Right cardiac atrium (tissue), 5 donors: ENCODE measurements around the gene NPAS3. TPM values are rescaled to one million over a fixed set of nuclear protein-coding genes. Genes with fewer than 3 reads are reported as not detected.

Experiments
- ATAC-seq, 2 donors: fragments of 200-7000 bp; cut with Tn5 transposase; one replicate each; pipeline versions ENCODE4 v1.8.0 to v1.9.1; 2020; ENCODE audit warnings: moderate library complexity in 2 of 2, mild to moderate bottlenecking in 1 of 2
- DNase-seq, 3 donors: peaks; one replicate each; pipeline ENCODE4 v3.0.0-alpha.2; 2020
- H3K27ac ChIP-seq: one replicate; pipeline ENCODE4 v1.5.1; 2013; ENCODE audit warnings: mild to moderate bottlenecking, low read length, control low read depth, moderate library complexity
- H3K27me3 ChIP-seq: one replicate; pipeline ENCODE4 v1.6.1; 2013; ENCODE audit not compliant: control insufficient read depth, insufficient read depth
- H3K4me1 ChIP-seq: one replicate; pipeline ENCODE4 v1.6.1; 2013; ENCODE audit warnings: low read length; ENCODE audit not compliant: control insufficient read depth, insufficient read depth
- H3K4me3 ChIP-seq: one replicate; pipeline ENCODE4 v1.5.1; 2013; ENCODE audit warnings: low read length, control low read depth
- H3K9me3 ChIP-seq: one replicate; pipeline ENCODE4 v1.6.1; 2013; ENCODE audit warnings: low read length; ENCODE audit not compliant: control insufficient read depth
- WGBS: extraction: QIAGEN DNeasy Blood & Tissue Kit; methylation state at CpG from one replicate; pipeline ENCODE4 v1.1.7; 2013; 5-methylcytosine and 5-hydroxymethylcytosine counted together
- intact Hi-C, 4 donors: fragments of 100-400 bp; cut with DNase I; formaldehyde crosslinking; loops; one replicate each; pipeline versions ENCODE4 v1.11.0 to v1.14.0; 2022 to 2023
- polyA plus RNA-seq: library from polyadenylated mRNA; stranded (reverse); fragments of 200-250 nt; gene quantifications from one replicate; pipeline ENCODE4 v1.2.3, GENCODE V29; 2013
- total RNA-seq, 4 donors: library from RNA; stranded (reverse); fragmentation: NEBNext Ultra II Directional; extraction: Animal tissue kit (Norgen Biotek cat#: 25700); gene quantifications; one replicate each; pipeline ENCODE4 v1.2.1, GENCODE V29; 2021
- donor health status: healthy with polysubstance abuse.
- donor health status: DM: no; HTN: yes; CAD: no.
- donor health status: DM: no; HTN: no; CAD: no.
- donor health status: DM: no; HTN: yes; CAD: no; lungs with severe emphysema.
- donor health status: DM: yes; HTN: yes; CAD: no.

NPAS3 gene
- total and polyA plus RNA-seq, 5 donors = 0.48 to 5.7 (median 4.0) TPM

DNA sequence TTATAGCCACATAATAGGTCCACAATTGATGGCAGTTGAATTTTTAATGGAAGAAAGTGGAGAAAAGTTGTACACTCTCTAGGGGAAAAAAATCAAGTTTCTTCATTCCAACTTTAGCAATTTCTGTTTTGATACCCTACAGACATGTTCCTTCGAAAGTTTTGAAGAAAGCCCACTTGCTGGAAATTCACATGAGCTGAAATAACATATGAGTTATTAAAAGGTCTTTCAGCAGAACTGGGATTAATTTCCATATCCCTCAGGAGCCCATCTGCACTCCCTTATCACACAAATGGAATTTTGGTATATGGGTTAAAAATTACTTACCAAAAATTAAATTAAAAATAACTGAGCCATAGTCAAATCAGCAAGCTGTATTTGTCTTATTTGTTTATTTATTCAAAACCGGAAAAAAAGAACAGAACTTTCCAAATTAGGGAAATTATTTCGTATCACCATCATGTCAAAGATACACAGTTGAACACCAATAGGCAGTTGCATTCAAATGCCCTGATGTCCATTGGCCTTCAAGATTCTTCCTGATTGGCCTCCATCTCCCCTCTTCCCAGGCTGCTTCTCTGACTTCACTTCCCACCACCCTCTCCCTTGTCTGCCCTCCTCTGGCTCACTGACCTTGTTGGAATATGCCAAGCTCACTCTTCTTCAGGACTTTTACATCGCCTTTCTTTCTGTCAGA, 566.7 kb downstream of the NPAS3 start:
- Histone ChIP-seq H3K4me1 (no peaks in the 10 kb centered on the region), H3K27ac (no peak overlapping the region), H3K9me3 (no peaks in the 10 kb centered on the region), H3K4me3 (no peak overlapping the region), H3K27me3 (no peaks in the 10 kb centered on the region)
- ATAC-seq (no peak), DNase-seq (no peak)
- intact Hi-C loops = no loop called here
- 76% methylated on average over 4 of the region's 4 CpGs for WGBS

DNA sequence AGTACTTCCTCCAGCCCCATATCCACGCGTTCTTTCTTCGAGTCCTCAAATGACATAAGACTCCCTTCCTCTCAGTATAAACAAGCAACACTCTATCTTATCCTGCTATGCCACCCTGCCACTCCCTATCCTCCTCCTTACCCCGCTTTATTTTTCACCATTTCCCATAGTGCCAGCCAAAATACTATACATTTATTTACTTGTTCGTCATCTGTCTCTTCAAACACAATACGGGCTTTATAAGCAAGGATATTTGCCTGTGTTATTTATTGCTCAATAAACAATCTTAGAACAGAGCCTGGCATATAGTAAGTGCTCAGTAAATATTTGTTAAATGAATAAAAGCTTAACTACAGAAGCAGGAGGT, 567.3 kb downstream of the NPAS3 start:
- Histone ChIP-seq H3K27ac (no peak overlapping the region), H3K4me3 (no peak overlapping the region), H3K27me3 (no peaks in the 10 kb centered on the region), H3K4me1 (no peaks in the 10 kb centered on the region), H3K9me3 (no peaks in the 10 kb centered on the region)
- no peak for ATAC-seq
- 87% methylated on average over 6 of the region's 6 CpGs for WGBS
- intact Hi-C loops = no loop called here
- DNase-seq = no peak

DNA sequence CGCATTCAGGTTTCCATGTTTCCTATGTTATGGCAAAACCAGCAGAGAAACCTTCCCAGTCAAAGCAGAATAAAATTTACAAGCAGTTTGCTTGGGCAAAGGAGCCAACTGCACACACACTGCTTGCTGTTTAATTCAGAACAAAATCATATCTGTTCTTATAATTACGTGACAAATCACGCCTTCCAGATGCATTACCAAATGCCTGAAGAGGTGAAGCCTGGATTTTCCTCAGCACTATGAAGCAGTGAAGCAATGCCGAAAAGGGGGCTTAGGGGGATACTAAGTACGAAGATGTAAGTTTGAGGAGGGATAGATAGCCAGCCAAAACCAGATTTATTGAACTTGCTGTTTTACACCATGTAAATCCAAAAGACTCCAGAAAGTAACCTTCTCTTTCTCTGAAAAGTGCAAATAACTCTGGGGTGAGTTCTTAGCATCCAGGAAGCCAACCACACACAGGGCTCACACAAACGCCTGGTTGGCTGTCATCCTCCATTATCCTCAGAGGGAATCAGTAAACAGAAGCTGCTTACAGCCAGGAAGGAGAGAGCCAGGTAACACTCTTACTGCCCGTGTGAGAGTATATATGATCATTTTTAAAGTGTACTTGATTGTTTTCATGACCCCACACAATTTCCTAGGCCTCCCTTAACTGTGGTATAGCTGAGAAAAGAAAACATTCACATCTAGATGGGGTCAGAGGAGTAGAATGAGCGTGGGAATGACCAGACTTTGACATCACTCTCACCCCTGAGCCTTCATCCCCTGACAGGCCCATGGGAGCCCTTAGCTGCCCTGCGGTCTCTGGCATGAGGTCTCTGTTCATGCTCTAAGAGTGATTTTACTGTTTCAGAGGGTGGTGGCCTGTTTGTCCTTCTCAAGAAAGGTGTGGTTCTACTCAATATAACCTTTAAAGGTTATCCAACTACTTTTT, 569.7 kb downstream of the NPAS3 start:
- Histone ChIP-seq H3K27ac (no peak overlapping the region), H3K9me3 (no peaks in the 10 kb centered on the region), H3K4me1 (no peaks in the 10 kb centered on the region), H3K4me3 (no peak overlapping the region), H3K27me3 (no peaks in the 10 kb centered on the region)
- DNase-seq = no peak
- no peak for ATAC-seq
- intact Hi-C loops = no loop called here
- WGBS = 82% methylated on average over 9 of the region's 9 CpGs

DNA sequence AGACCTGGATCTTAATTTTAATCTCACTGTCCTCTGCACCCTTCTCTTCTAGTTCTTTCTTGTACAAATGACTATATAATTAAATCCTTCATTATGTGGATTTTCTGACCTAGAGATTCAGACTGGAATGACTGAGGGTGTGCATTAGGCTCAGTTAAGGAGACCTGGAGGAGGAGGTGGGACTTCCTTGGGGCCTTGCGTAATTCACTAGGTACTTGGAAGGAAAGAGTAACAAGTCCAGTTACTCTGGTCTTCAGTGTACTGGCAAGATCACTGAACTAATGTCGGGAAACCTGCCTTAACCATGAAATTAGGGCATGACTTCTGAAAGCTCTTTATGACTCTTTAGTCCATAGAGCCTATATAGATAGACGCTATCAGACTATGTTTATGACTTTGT, 570.8 kb downstream of the NPAS3 start:
- 92% methylated on average over 3 of the region's 3 CpGs for WGBS
- Histone ChIP-seq H3K4me1 (no peaks in the 10 kb centered on the region), H3K27ac (no peak overlapping the region), H3K27me3 (no peaks in the 10 kb centered on the region), H3K4me3 (no peak overlapping the region), H3K9me3 (no peaks in the 10 kb centered on the region)
- ATAC-seq (no peak), DNase-seq (no peak)
- intact Hi-C loops = no loop called here

DNA sequence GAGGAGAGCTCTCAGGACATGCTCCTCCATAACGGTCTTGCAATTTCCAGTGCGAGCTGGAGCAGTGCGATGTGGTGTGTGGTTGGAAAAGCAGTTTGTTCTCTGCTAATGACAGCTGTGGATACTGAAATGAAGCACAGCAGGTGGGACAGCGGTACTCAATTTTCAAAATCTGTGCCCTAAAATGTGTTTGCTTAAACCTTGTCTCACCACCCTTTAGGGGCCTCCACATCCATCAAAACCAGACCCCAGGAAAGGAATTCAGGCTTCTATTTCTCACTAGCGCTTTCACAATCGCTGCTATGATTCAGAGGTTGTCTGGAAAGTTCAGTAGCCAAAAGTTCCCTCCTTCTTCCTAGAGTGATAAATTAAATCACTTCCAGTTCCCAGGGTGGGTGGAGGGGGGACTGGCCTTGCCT, 571.4 kb downstream of the NPAS3 start:
- intact Hi-C loops = no loop called here
- WGBS = 58% methylated on average over 6 of the region's 6 CpGs

DNA sequence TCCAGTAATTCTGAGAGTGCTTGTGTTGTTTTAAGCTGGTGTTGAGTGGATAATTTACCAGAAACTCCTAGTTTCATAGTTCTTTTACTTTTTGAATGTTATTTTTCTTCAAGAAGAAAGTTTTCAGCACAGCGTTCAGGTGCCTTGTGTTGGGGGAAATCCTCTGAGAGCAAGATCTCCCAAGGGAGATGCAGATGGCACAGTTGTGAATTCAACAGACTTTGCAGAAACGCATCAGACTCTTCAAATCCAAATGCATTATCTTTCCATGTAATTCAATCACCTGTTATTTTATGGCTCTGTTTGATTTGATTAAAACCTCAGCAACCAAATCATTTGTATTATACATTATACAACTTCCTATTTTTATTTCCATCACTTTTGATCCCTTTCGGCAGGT, 572.3 kb downstream of the NPAS3 start:
- DNase-seq (no peak), ATAC-seq (no peak)
- WGBS = 94% methylated on average over 3 of the region's 3 CpGs
- intact Hi-C loops = no loop called here
- Histone ChIP-seq H3K4me3 (no peak overlapping the region), H3K27ac (no peak overlapping the region), H3K27me3 (no peaks in the 10 kb centered on the region), H3K9me3 (no peaks in the 10 kb centered on the region), H3K4me1 (no peaks in the 10 kb centered on the region)

More for the DNA sequence above, 571.4 kb downstream of the NPAS3 start:
- Histone ChIP-seq H3K27ac (no peak overlapping the region), H3K4me1 (no peaks in the 10 kb centered on the region), H3K9me3 (no peaks in the 10 kb centered on the region), H3K4me3 (no peak overlapping the region), H3K27me3 (no peaks in the 10 kb centered on the region)
- ATAC-seq (peak; percentile 63 to 76), DNase-seq (peak in 1 of 3 donors; percentile 10)

DNA sequence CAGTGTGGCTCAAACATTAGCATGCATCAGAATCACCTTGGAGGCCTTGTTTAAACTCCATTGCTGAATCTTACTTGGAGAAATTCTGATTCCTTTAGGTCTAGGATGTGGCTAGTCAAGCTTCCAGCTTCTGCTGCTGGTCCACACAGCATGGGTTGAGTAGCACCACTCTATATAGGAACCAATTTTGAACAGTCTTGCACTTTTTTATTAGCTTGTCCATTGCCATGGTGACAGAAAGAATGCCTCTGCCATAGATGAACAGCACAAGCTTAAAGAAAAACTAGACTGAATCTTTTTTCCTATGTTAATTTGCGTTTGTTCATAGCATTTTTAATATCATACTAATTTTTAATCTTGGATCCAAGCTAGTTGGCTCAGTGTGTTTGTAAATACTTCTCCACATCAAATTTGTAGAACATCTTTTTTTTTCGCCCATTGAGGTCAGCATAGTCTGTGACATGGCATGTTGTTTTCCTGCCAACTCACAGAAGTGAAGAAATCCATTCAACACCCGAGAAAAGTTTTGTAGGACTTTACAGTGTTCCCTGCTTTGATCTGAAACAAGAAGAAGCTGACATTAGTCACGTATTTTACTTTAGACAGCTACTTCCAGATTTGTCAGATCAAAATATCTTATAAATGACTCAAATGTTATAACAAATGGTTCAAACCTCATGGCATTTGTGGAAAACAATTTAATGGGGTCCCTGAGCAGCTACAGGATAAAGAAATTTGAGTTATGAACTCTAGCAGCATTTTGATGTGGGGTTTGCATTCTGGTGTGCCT, 573.4 kb downstream of the NPAS3 start:
- DNase-seq (no peak), ATAC-seq (peak in 1 of 2 donors; percentile 43)
- H3K27ac ChIP-seq = no peak overlapping the region
- no peaks in the 10 kb centered on the region for H3K4me1 ChIP-seq
- H3K4me3 ChIP-seq = no peak overlapping the region
- H3K27me3 ChIP-seq = no peaks in the 10 kb centered on the region
- intact Hi-C loops = no loop called here
- no peaks in the 10 kb centered on the region for H3K9me3 ChIP-seq
- WGBS = 61% methylated on average over 4 of the region's 4 CpGs

DNA sequence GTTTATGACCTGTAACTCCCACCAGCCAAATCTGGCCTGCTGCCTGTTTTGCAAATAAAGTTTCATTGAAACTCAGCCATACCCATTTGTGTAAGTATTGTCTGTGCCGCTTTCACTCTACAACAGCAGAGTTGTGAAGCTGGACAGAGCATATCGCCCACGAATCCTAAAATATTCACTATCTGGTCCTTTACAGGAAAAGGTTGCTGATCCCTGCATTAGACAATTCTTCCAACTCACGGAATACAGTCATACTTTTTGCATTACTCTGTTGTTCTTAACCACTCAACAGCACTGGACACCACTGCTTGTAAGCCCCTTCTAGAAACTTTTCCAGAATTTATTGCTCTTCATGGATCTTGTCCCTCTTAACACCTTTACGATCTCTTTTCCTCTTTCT, 576.8 kb downstream of the NPAS3 start:
- DNase-seq (no peak), ATAC-seq (no peak)
- Histone ChIP-seq H3K27ac (no peak overlapping the region), H3K27me3 (no peaks in the 10 kb centered on the region), H3K9me3 (no peaks in the 10 kb centered on the region), H3K4me3 (no peak overlapping the region), H3K4me1 (no peaks in the 10 kb centered on the region)
- intact Hi-C loops = no loop called here
- WGBS = 76% methylated on average over 5 of the region's 5 CpGs

DNA sequence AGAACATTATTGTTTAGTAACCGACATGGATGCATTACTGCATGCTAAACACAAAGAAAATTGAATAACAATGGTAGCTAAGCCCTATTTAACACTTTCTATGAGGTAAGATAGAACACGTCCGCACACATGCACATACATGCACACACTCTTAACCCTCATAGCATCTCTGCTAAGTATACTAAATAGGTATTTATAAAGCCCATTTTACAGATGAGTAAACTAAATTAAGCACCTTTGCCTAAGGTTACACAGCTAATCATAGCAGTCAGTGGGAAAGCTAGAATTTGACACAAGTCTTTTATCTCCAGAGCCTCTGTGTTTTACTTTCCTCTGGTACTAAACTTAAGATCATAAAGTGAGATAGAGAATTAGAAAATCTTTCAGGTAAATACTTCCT, 577.2 kb downstream of the NPAS3 start:
- no peaks in the 10 kb centered on the region for H3K4me1 ChIP-seq
- DNase-seq (no peak), ATAC-seq (no peak)
- intact Hi-C loops = no loop called here
- H3K27me3 ChIP-seq = no peaks in the 10 kb centered on the region
- H3K27ac ChIP-seq = no peak overlapping the region
- WGBS = 94% methylated on average over 3 of the region's 3 CpGs
- no peaks in the 10 kb centered on the region for H3K9me3 ChIP-seq
- H3K4me3 ChIP-seq = no peak overlapping the region

DNA sequence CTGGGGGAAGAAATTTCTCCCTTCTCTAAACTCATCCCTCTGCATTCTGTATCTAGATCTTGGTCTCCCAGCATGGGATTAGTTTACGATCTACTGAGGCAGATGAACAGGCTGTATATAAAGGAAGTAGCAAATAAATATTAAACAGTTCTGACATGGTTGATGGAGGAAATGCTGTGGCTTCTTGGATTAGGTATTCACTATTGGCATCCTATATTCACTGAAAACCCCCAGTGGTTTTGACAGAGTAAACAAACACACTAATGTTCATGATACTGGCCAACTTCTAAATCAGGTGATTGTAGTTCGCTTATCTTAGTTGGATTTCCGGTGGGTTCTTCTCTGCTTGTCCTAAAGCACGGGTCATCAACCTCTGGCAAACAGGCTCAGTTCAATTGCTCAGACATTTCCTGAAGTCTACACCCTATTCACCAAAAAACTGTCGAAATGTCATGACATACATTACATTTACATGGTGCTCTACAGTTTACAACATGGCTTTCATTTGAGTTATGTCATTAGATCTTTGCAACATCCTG, 578.3 kb downstream of the NPAS3 start:
- ATAC-seq (no peak), DNase-seq (no peak)
- H3K4me1 ChIP-seq = no peaks in the 10 kb centered on the region
- no peaks in the 10 kb centered on the region for H3K27me3 ChIP-seq
- no peak overlapping the region for H3K27ac ChIP-seq
- H3K9me3 ChIP-seq = no peaks in the 10 kb centered on the region
- intact Hi-C loops = no loop called here
- WGBS = 71% methylated on average over 5 of the region's 5 CpGs
- H3K4me3 ChIP-seq = no peak overlapping the region

DNA sequence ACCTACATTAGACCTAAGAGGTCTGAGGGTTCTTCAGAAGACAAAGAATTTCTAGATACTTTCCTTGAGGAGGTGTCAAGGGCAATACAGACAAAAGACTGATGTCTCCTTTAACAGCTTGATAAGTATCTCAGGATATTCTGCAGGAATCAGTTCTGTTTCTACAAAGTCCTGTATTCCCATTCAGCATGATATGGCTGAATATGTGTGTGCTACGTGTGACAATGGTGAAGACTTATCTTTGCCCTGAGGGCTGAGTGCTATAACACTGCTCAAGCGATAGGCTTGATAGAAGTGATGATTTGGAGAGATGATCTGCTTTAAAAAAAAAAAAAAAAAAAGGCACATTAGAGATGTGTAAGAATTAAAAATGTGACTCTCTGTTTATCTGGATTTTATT, 582.5 kb downstream of the NPAS3 start:
- H3K4me1 ChIP-seq = no peaks in the 10 kb centered on the region
- no peaks in the 10 kb centered on the region for H3K9me3 ChIP-seq
- no peaks in the 10 kb centered on the region for H3K27me3 ChIP-seq
- ATAC-seq (no peak), DNase-seq (no peak)
- intact Hi-C loops = no loop called here
- 56% methylated on average over 2 of the region's 2 CpGs for WGBS
- no peak overlapping the region for H3K27ac ChIP-seq
- no peak overlapping the region for H3K4me3 ChIP-seq
